ENCODE results near the gene AP3D1.
"Not testable (repeated sequence)": the region's sequence is repeated elsewhere in the genome, so short reads cannot be mapped to it uniquely, and the experiment has no call there.

AP3D1 gene

GRCh38 chr19:2139385-2140137, 11.8 kb downstream of the AP3D1 start:
- H3K9ac ChIP-seq (ENCODE audit: low read depth in 1 of 2, low read length in 2 of 2) = no peak overlapping the region
- H3K27ac ChIP-seq (ENCODE audit: low read depth, low read length) = no peak overlapping the region
- H3K4me3 ChIP-seq (ENCODE audit: low read depth in 1 of 2, low read length in 2 of 2) = no peak overlapping the region
- no peaks in the 10 kb centered on the region for H3K9me3 ChIP-seq (ENCODE audit: control insufficient read depth in 1 of 2, low read length in 2 of 2)
- H3K36me3 ChIP-seq (ENCODE audit: control insufficient read depth in 1 of 2, insufficient read depth in 2 of 2, low read length in 2 of 2) = peaks cover 14 to 41% of the 10 kb centered on the region in 2 donors
- H3K4me1 ChIP-seq (ENCODE audit: control insufficient read depth in 1 of 2, insufficient read depth in 2 of 2, low read length in 2 of 2) = no peaks in the 10 kb centered on the region
- no peaks in the 10 kb centered on the region for H3K27me3 ChIP-seq (ENCODE audit: control insufficient read depth in 1 of 2, insufficient read depth in 2 of 2, low read length in 2 of 2)

GRCh38 chr19:2138061-2138728, 13.2 kb downstream of the AP3D1 start:
- H3K27ac ChIP-seq (ENCODE audit: low read depth, low read length) = no peak overlapping the region
- no peak overlapping the region for H3K9ac ChIP-seq (ENCODE audit: low read depth in 1 of 2, low read length in 2 of 2)
- H3K4me3 ChIP-seq (ENCODE audit: low read depth in 1 of 2, low read length in 2 of 2) = no peak overlapping the region
- H3K4me1 ChIP-seq (ENCODE audit: control insufficient read depth in 1 of 2, insufficient read depth in 2 of 2, low read length in 2 of 2) = no peaks in the 10 kb centered on the region
- no peaks in the 10 kb centered on the region for H3K27me3 ChIP-seq (ENCODE audit: control insufficient read depth in 1 of 2, insufficient read depth in 2 of 2, low read length in 2 of 2)
- peaks cover 14 to 41% of the 10 kb centered on the region in 2 donors for H3K36me3 ChIP-seq (ENCODE audit: control insufficient read depth in 1 of 2, insufficient read depth in 2 of 2, low read length in 2 of 2)
- H3K9me3 ChIP-seq (ENCODE audit: control insufficient read depth in 1 of 2, low read length in 2 of 2) = no peaks in the 10 kb centered on the region

- H3K4me3 ChIP-seq (ENCODE audit: low read depth in 1 of 2, low read length in 2 of 2) = no peak overlapping the region
- no peak overlapping the region for H3K9ac ChIP-seq (ENCODE audit: low read depth in 1 of 2, low read length in 2 of 2)
- H3K9me3 ChIP-seq (ENCODE audit: control insufficient read depth in 1 of 2, low read length in 2 of 2) = no peaks in the 10 kb centered on the region
- H3K27ac ChIP-seq (ENCODE audit: low read depth, low read length) = no peak overlapping the region
- H3K4me1 ChIP-seq (ENCODE audit: control insufficient read depth in 1 of 2, insufficient read depth in 2 of 2, low read length in 2 of 2) = no peaks in the 10 kb centered on the region
- no peaks in the 10 kb centered on the region for H3K27me3 ChIP-seq (ENCODE audit: control insufficient read depth in 1 of 2, insufficient read depth in 2 of 2, low read length in 2 of 2)
- peaks cover 24 to 55% of the 10 kb centered on the region in 2 donors for H3K36me3 ChIP-seq (ENCODE audit: control insufficient read depth in 1 of 2, insufficient read depth in 2 of 2, low read length in 2 of 2)
These were observed 14.6 kb downstream of the AP3D1 start for GRCh38 chr19:2136796-2137195.

GRCh38 chr19:2135474-2136402, 15.6 kb downstream of the AP3D1 start:
- Histone ChIP-seq H3K9ac (ENCODE audit: low read depth in 1 of 2, low read length in 2 of 2) (no peak overlapping the region), H3K4me1 (ENCODE audit: control insufficient read depth in 1 of 2, insufficient read depth in 2 of 2, low read length in 2 of 2) (no peaks in the 10 kb centered on the region), H3K9me3 (ENCODE audit: control insufficient read depth in 1 of 2, low read length in 2 of 2) (no peaks in the 10 kb centered on the region), H3K27me3 (ENCODE audit: control insufficient read depth in 1 of 2, insufficient read depth in 2 of 2, low read length in 2 of 2) (no peaks in the 10 kb centered on the region), H3K27ac (ENCODE audit: low read depth, low read length) (no peak overlapping the region), H3K4me3 (ENCODE audit: low read depth in 1 of 2, low read length in 2 of 2) (no peak overlapping the region), H3K36me3 (ENCODE audit: control insufficient read depth in 1 of 2, insufficient read depth in 2 of 2, low read length in 2 of 2) (peaks cover 24 to 65% of the 10 kb centered on the region in 2 donors)

GRCh38 chr19:2132731-2133490, 18.5 kb downstream of the AP3D1 start:
- H3K27me3 ChIP-seq (ENCODE audit: control insufficient read depth in 1 of 2, insufficient read depth in 2 of 2, low read length in 2 of 2) = no peaks in the 10 kb centered on the region
- H3K27ac ChIP-seq (ENCODE audit: low read depth, low read length) = no peak overlapping the region
- no peaks in the 10 kb centered on the region for H3K4me1 ChIP-seq (ENCODE audit: control insufficient read depth in 1 of 2, insufficient read depth in 2 of 2, low read length in 2 of 2)
- no peaks in the 10 kb centered on the region for H3K9me3 ChIP-seq (ENCODE audit: control insufficient read depth in 1 of 2, low read length in 2 of 2)
- H3K9ac ChIP-seq (ENCODE audit: low read depth in 1 of 2, low read length in 2 of 2) = no peak overlapping the region
- peaks cover 28 to 63% of the 10 kb centered on the region in 2 donors for H3K36me3 ChIP-seq (ENCODE audit: control insufficient read depth in 1 of 2, insufficient read depth in 2 of 2, low read length in 2 of 2)
- H3K4me3 ChIP-seq (ENCODE audit: low read depth in 1 of 2, low read length in 2 of 2) = no peak overlapping the region

GRCh38 chr19:2132191-2132590, 19.2 kb downstream of the AP3D1 start:
- Histone ChIP-seq H3K9ac (ENCODE audit: low read depth in 1 of 2, low read length in 2 of 2) (no peak overlapping the region), H3K36me3 (ENCODE audit: control insufficient read depth in 1 of 2, insufficient read depth in 2 of 2, low read length in 2 of 2) (peaks cover 24 to 64% of the 10 kb centered on the region in 2 donors), H3K27ac (ENCODE audit: low read depth, low read length) (no peak overlapping the region)

GRCh38 chr19:2131012-2131975, 20.1 kb downstream of the AP3D1 start:
- H3K9me3 ChIP-seq (ENCODE audit: control insufficient read depth in 1 of 2, low read length in 2 of 2); H3K4me1 ChIP-seq (ENCODE audit: control insufficient read depth in 1 of 2, insufficient read depth in 2 of 2, low read length in 2 of 2); H3K4me3 ChIP-seq (ENCODE audit: low read depth in 1 of 2, low read length in 2 of 2); H3K9ac ChIP-seq (ENCODE audit: low read depth in 1 of 2, low read length in 2 of 2); H3K27ac ChIP-seq (ENCODE audit: low read depth, low read length); H3K27me3 ChIP-seq (ENCODE audit: control insufficient read depth in 1 of 2, insufficient read depth in 2 of 2, low read length in 2 of 2): not testable (repeated sequence)
- H3K36me3 ChIP-seq (ENCODE audit: control insufficient read depth in 1 of 2, insufficient read depth in 2 of 2, low read length in 2 of 2) = peaks cover 24 to 63% of the 10 kb centered on the region in 2 donors

More at GRCh38 chr19:2132191-2132590, 19.2 kb downstream of the AP3D1 start:
- Histone ChIP-seq H3K27me3 (ENCODE audit: control insufficient read depth in 1 of 2, insufficient read depth in 2 of 2, low read length in 2 of 2) (no peaks in the 10 kb centered on the region), H3K9me3 (ENCODE audit: control insufficient read depth in 1 of 2, low read length in 2 of 2) (no peaks in the 10 kb centered on the region), H3K4me3 (ENCODE audit: low read depth in 1 of 2, low read length in 2 of 2) (no peak overlapping the region), H3K4me1 (ENCODE audit: control insufficient read depth in 1 of 2, insufficient read depth in 2 of 2, low read length in 2 of 2) (no peaks in the 10 kb centered on the region)

- Histone ChIP-seq H3K9ac (ENCODE audit: low read depth in 1 of 2, low read length in 2 of 2) (no peak overlapping the region), H3K4me3 (ENCODE audit: low read depth in 1 of 2, low read length in 2 of 2) (no peak overlapping the region), H3K9me3 (ENCODE audit: control insufficient read depth in 1 of 2, low read length in 2 of 2) (no peaks in the 10 kb centered on the region), H3K27me3 (ENCODE audit: control insufficient read depth in 1 of 2, insufficient read depth in 2 of 2, low read length in 2 of 2) (no peaks in the 10 kb centered on the region), H3K4me1 (ENCODE audit: control insufficient read depth in 1 of 2, insufficient read depth in 2 of 2, low read length in 2 of 2) (no peaks in the 10 kb centered on the region), H3K27ac (ENCODE audit: low read depth, low read length) (no peak overlapping the region), H3K36me3 (ENCODE audit: control insufficient read depth in 1 of 2, insufficient read depth in 2 of 2, low read length in 2 of 2) (peaks cover 24 to 65% of the 10 kb centered on the region in 2 donors)
These were observed 21.2 kb downstream of the AP3D1 start for GRCh38 chr19:2129892-2130770.

Measured in duodenal mucosa (tissue), 2 donors.